Measurements from ENCODE around the gene GLIS1.

The GLIS1 gene

DNA sequence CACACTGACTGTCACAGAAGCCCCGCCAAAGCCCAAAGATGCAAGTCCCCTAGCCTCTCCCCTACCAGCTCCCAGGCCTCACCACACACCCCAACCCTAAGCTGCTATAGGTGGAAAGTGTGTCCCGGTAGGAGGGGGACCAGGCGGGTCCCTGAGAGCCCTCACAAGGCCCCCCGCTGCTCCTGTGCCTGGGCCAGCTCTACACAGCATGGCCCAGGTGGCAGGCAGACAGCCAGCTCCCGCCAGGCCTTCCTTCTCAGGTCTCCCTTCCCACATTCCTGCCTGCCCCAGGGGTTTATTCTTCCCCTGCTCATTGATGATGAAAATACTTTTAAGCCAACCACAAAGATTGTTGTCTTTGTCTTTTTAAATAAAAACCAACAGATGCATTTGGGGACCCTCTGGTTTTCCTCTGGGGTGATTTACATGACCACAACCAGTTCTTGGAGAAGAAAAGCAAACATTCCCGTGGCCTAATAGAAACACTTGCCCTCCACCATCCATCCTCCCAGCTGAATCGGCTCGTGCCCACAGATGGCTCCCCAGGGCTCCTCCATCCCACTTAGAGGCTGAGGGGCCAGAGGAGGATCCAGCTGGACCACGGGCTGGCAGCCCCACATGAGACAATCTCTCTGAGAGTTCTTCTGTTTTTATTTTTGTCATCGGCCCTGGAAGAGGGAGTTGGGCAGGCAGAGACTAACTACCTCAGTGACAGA, 186.7 kb downstream of the GLIS1 start:
- H3K9me3 Mint-ChIP-seq, result no peaks in the 10 kb centered on the region
- no peaks in the 10 kb centered on the region for H3K27me3 Mint-ChIP-seq (ENCODE audit: low read depth)
- no peak overlapping the region for H3K4me3 Mint-ChIP-seq
- no peaks in the 10 kb centered on the region for H3K4me1 Mint-ChIP-seq (ENCODE audit: low read depth)
- DNase-seq (ENCODE audit: low spot score), result no peak
- no peaks in the 10 kb centered on the region for H3K36me3 Mint-ChIP-seq (ENCODE audit: low read depth)
- H3K27ac Mint-ChIP-seq, result no peak overlapping the region

- H3K27me3 Mint-ChIP-seq (ENCODE audit: low read depth), result no peaks in the 10 kb centered on the region
- H3K9me3 Mint-ChIP-seq, result no peaks in the 10 kb centered on the region
- no peaks in the 10 kb centered on the region for H3K4me1 Mint-ChIP-seq (ENCODE audit: low read depth)
- no peak overlapping the region for H3K27ac Mint-ChIP-seq
- no peak overlapping the region for H3K4me3 Mint-ChIP-seq
- H3K36me3 Mint-ChIP-seq (ENCODE audit: low read depth), result no peaks in the 10 kb centered on the region
- DNase-seq (ENCODE audit: low spot score), result no peak
Observed at GRCh38 chr1:53551428-53551995, 187.5 kb downstream of the GLIS1 start.

- DNase-seq (ENCODE audit: low spot score), result no peak
- Mint-ChIP-seq H3K27ac (no peak overlapping the region), H3K9me3 (no peaks in the 10 kb centered on the region), H3K4me1 (ENCODE audit: low read depth) (no peaks in the 10 kb centered on the region), H3K36me3 (ENCODE audit: low read depth) (no peaks in the 10 kb centered on the region), H3K4me3 (no peak overlapping the region), H3K27me3 (ENCODE audit: low read depth) (no peaks in the 10 kb centered on the region)
Observed at GRCh38 chr1:53550201-53550741, 188.7 kb downstream of the GLIS1 start.

DNA sequence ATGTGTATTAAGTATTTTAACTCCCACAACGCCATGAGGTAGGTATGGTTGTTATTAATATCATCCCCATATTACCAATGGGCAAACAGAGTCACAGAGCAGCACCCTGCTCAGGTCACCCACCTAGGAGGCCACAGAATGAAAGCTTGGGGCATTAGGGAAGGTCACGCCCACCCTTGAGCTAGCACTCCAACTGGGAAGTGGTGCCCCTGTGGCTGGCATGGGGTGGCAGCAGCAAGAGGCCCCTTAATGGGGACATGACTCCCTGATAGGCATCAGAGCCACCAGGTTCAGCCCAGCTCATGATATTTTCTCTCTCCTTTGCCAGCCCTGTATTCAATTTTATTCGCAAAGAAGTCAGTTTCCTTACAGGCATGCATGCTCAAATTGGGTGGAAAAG, 189.2 kb downstream of the GLIS1 start:
- Mint-ChIP-seq H3K36me3 (ENCODE audit: low read depth) (no peaks in the 10 kb centered on the region), H3K4me3 (no peak overlapping the region), H3K4me1 (ENCODE audit: low read depth) (no peaks in the 10 kb centered on the region), H3K27me3 (ENCODE audit: low read depth) (no peaks in the 10 kb centered on the region), H3K9me3 (no peaks in the 10 kb centered on the region), H3K27ac (no peak overlapping the region)
- DNase-seq (ENCODE audit: low spot score), result no peak

DNA sequence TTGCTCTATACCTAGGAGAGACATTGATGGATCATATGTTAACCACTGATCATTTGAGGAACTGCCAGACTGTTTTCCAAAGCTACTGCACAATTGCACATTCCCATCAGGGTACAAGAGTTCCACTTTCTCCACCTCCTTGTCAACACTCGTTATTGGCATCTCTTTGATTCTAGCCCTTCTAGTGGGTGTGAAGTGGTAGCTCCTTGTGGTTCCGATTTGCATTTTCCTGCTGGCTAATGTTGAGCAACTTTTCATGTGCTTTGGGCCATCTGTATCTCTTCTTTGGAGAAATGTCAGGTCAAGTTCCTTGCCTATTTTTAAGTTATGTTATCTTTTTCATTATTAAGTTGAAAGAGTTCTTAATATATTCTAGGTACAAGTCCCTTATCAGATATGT, 189.7 kb downstream of the GLIS1 start:
- no peak for DNase-seq (ENCODE audit: low spot score)
- H3K4me1 Mint-ChIP-seq (ENCODE audit: low read depth), result no peaks in the 10 kb centered on the region
- H3K9me3 Mint-ChIP-seq, result no peaks in the 10 kb centered on the region
- no peaks in the 10 kb centered on the region for H3K27me3 Mint-ChIP-seq (ENCODE audit: low read depth)
- no peak overlapping the region for H3K27ac Mint-ChIP-seq
- H3K4me3 Mint-ChIP-seq, result no peak overlapping the region
- no peaks in the 10 kb centered on the region for H3K36me3 Mint-ChIP-seq (ENCODE audit: low read depth)

DNA sequence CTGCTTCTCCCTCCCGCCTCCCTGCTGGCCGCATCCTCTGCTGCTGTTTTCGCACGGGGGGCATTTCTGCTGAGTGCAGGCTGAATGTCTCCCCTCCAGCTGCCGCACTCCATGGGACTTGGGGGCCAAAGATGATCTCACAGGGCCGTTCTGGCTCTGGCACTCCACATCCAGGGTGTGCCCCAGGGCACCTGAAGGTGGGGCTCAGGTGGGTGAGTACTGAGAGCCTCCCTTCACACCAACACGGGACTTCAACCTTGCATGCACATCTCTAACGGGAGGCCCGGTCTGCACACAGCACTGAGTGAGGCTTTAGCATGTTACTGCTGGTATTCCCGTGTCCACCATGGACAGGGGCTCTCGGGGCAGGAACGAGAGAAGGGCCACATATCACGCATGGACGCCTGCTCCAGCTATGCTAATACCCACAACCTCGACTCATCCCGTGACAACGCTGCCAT, 190.9 kb downstream of the GLIS1 start:
- no peaks in the 10 kb centered on the region for H3K9me3 Mint-ChIP-seq
- no peak overlapping the region for H3K4me3 Mint-ChIP-seq
- no peak for DNase-seq (ENCODE audit: low spot score)
- H3K36me3 Mint-ChIP-seq (ENCODE audit: low read depth), result no peaks in the 10 kb centered on the region
- H3K27ac Mint-ChIP-seq, result no peak overlapping the region
- H3K4me1 Mint-ChIP-seq (ENCODE audit: low read depth), result no peaks in the 10 kb centered on the region
- no peaks in the 10 kb centered on the region for H3K27me3 Mint-ChIP-seq (ENCODE audit: low read depth)

GRCh38 chr1:53547231-53547790, 191.7 kb downstream of the GLIS1 start:
- Mint-ChIP-seq H3K27ac (no peak overlapping the region), H3K4me3 (no peak overlapping the region), H3K4me1 (ENCODE audit: low read depth) (no peaks in the 10 kb centered on the region), H3K36me3 (ENCODE audit: low read depth) (no peaks in the 10 kb centered on the region), H3K27me3 (ENCODE audit: low read depth) (no peaks in the 10 kb centered on the region), H3K9me3 (no peaks in the 10 kb centered on the region)
- DNase-seq (ENCODE audit: low spot score), result no peak

- Mint-ChIP-seq H3K4me1 (ENCODE audit: low read depth) (no peaks in the 10 kb centered on the region), H3K36me3 (ENCODE audit: low read depth) (no peaks in the 10 kb centered on the region), H3K27me3 (ENCODE audit: low read depth) (no peaks in the 10 kb centered on the region), H3K27ac (no peak overlapping the region), H3K4me3 (no peak overlapping the region), H3K9me3 (no peaks in the 10 kb centered on the region)
- DNase-seq (ENCODE audit: low spot score), result no peak
Observed at GRCh38 chr1:53546409-53547155, 192.4 kb downstream of the GLIS1 start.

DNA sequence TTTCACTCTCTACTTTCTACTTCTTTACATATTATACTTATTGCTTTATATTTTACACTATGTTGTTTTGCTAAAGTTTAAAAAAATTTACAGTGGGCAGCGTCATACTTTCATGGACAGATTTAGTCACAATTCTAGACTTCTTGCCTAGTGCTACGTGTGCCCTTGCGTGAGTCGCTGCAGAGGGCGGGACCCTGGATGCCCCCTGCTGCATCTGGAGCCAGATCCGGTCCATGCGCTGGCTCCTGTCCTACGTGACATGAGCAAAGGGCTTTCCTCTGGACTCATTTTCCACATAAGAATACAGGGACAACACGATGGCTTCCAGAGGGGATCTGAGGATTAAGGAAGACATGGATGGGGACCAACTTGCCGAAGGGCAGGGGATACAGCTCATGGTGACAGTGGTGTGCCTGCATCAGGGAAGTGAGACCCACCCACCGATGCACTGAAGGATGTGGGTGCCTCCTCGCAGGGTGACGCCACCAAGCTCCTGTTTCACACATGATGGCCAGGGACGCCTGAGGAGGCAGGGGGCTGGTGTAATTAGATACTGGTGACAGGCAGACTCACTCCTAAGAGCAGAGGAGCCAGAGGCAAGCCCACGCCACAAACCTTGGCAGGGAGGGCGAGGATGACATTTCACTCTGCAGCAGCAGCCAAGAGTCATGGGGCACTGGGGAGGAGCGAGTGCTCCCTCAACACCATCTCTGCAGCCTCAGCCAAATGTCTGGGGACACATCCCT, 193.1 kb downstream of the GLIS1 start:
- Mint-ChIP-seq H3K9me3 (no peaks in the 10 kb centered on the region), H3K4me1 (ENCODE audit: low read depth) (no peaks in the 10 kb centered on the region), H3K27me3 (ENCODE audit: low read depth) (no peaks in the 10 kb centered on the region), H3K27ac (no peak overlapping the region), H3K36me3 (ENCODE audit: low read depth) (no peaks in the 10 kb centered on the region), H3K4me3 (no peak overlapping the region)
- DNase-seq (ENCODE audit: low spot score), result no peak

- H3K9me3 Mint-ChIP-seq, result no peaks in the 10 kb centered on the region
- H3K27ac Mint-ChIP-seq, result no peak overlapping the region
- no peaks in the 10 kb centered on the region for H3K36me3 Mint-ChIP-seq (ENCODE audit: low read depth)
- no peak for DNase-seq (ENCODE audit: low spot score)
- no peaks in the 10 kb centered on the region for H3K4me1 Mint-ChIP-seq (ENCODE audit: low read depth)
- no peaks in the 10 kb centered on the region for H3K27me3 Mint-ChIP-seq (ENCODE audit: low read depth)
- no peak overlapping the region for H3K4me3 Mint-ChIP-seq
Observed at GRCh38 chr1:53544728-53545515, 194.0 kb downstream of the GLIS1 start.

- no peak overlapping the region for H3K4me3 Mint-ChIP-seq
- no peaks in the 10 kb centered on the region for H3K36me3 Mint-ChIP-seq (ENCODE audit: low read depth)
- H3K27ac Mint-ChIP-seq, result no peak overlapping the region
- no peaks in the 10 kb centered on the region for H3K4me1 Mint-ChIP-seq (ENCODE audit: low read depth)
- DNase-seq (ENCODE audit: low spot score), result no peak
- H3K27me3 Mint-ChIP-seq (ENCODE audit: low read depth), result no peaks in the 10 kb centered on the region
- H3K9me3 Mint-ChIP-seq, result no peaks in the 10 kb centered on the region
Observed at GRCh38 chr1:53543778-53544695, 194.9 kb downstream of the GLIS1 start.

GRCh38 chr1:53543130-53543777, 195.7 kb downstream of the GLIS1 start:
- Mint-ChIP-seq H3K4me3 (no peak overlapping the region), H3K27ac (no peak overlapping the region), H3K27me3 (ENCODE audit: low read depth) (no peaks in the 10 kb centered on the region), H3K36me3 (ENCODE audit: low read depth) (no peaks in the 10 kb centered on the region), H3K9me3 (no peaks in the 10 kb centered on the region), H3K4me1 (ENCODE audit: low read depth) (no peaks in the 10 kb centered on the region)
- DNase-seq (ENCODE audit: low spot score), result no peak

Data from T-helper 2 cell treated with Interferon-gamma antibody and Interleukin-4, amounts not matched to agents 5 μg/mL and 100 μg/mL, for 36 hours (primary cell).